Natural killer cell (primary cell): ENCODE measurements around the gene JPH3. TPM values are rescaled to one million over a fixed set of nuclear protein-coding genes. Genes with fewer than 3 reads are reported as not detected.

ENCODE experiments used
- ATAC-seq, 3 donors: fragments of 150-1000 bp in 2 of 3; fragments of 200-7000 bp in 1 of 3; cut with Tn5 transposase; 1 replicate in 1 of 3; 2 replicates in 2 of 3; pipeline ENCODE4 v1.10.0; 2021; ENCODE audit warnings: mild to moderate bottlenecking in 2 of 3, moderate library complexity in 2 of 3
- DNase-seq, 2 donors: peaks; one replicate each; pipeline versions ENCODE4 v3.0.0 to v3.0.0-alpha.2; 2013 to 2021; ENCODE audit warnings: mixed read lengths in 1 of 2
- H3K27ac ChIP-seq: one replicate; pipeline ENCODE4 v1.5.1; 2013; ENCODE audit warnings: mild to moderate bottlenecking, low read length
- H3K27me3 ChIP-seq: one replicate; pipeline ENCODE4 v1.6.1; 2013; ENCODE audit warnings: low read length; ENCODE audit not compliant: control insufficient read depth, insufficient read depth
- H3K36me3 ChIP-seq: one replicate; pipeline ENCODE4 v1.6.1; 2013; ENCODE audit warnings: low read length; ENCODE audit not compliant: control insufficient read depth, insufficient read depth
- H3K4me1 ChIP-seq: one replicate; pipeline ENCODE4 v1.6.1; 2013; ENCODE audit warnings: low read length; ENCODE audit not compliant: control insufficient read depth, insufficient read depth
- H3K4me3 ChIP-seq: one replicate; pipeline ENCODE4 v1.5.1; 2013; ENCODE audit warnings: low read length
- H3K9me3 ChIP-seq: one replicate; pipeline ENCODE4 v1.6.1; 2013; ENCODE audit warnings: low read length; ENCODE audit not compliant: control insufficient read depth, insufficient read depth
- H3K27ac Mint-ChIP-seq, 2 donors: one replicate each; pipeline ENCODE4 v1.8.0; 2022; ENCODE audit warnings: mild to moderate bottlenecking in 2 of 2, mixed read lengths in 2 of 2, moderate library complexity in 1 of 2
- H3K27me3 Mint-ChIP-seq, 2 donors: one replicate each; pipeline ENCODE4 v1.8.0; 2022; ENCODE audit warnings: low read depth in 2 of 2, mixed read lengths in 2 of 2
- H3K36me3 Mint-ChIP-seq: one replicate; pipeline ENCODE4 v1.8.0; 2022; ENCODE audit warnings: mixed read lengths
- H3K4me1 Mint-ChIP-seq, 2 donors: one replicate each; pipeline ENCODE4 v1.8.0; 2022; ENCODE audit warnings: mixed read lengths in 2 of 2
- H3K4me3 Mint-ChIP-seq: one replicate; pipeline ENCODE4 v1.8.0; 2022; ENCODE audit warnings: mild to moderate bottlenecking, moderate library complexity, mixed read lengths
- H3K9me3 Mint-ChIP-seq, 2 donors: one replicate each; pipeline ENCODE4 v1.8.0; 2022; ENCODE audit warnings: mixed read lengths in 2 of 2
- CTCF ChIP-seq: fragments of 200-600 bp; IDR thresholded peaks from one replicate; pipeline ENCODE4 v1.8.0; 2022; ENCODE audit warnings: antibody characterized with exemption
- WGBS: methylation state at CpG from one replicate; pipeline ENCODE4 v1.1.7; 2013; ENCODE audit warnings: missing lambda C conversion rate; ENCODE audit not compliant: insufficient coverage; 5-methylcytosine and 5-hydroxymethylcytosine counted together
- intact Hi-C: fragments of 100-400 bp; cut with micrococcal nuclease; formaldehyde crosslinking; loops from one replicate; pipeline ENCODE4 v1.14.2; 2022
- total RNA-seq, 4 donors: library from RNA; stranded (reverse); fragments of 120-200 nt in 1 of 4; gene quantifications; one replicate each; pipeline versions ENCODE4 v1.2.3 to v1.2.4, GENCODE V29; 2013 to 2022

JPH3 gene
- total RNA-seq, 3 donors from 2014 or later (not counting 1 experiment from before 2014, with no cell fraction given), result not detected

GRCh38 chr16:87642491-87642890 lies 40.2 kb downstream of the JPH3 start:
- no peak for TF ChIP-seq CTCF
- Mint-ChIP-seq H3K9me3 (no peaks in the 10 kb centered on the region), H3K27ac (no peak overlapping the region), H3K36me3 (no peaks in the 10 kb centered on the region), H3K4me3 (no peak overlapping the region), H3K4me1 (no peaks in the 10 kb centered on the region), H3K27me3 (peaks cover 0 to 3% of the 10 kb centered on the region in 2 donors)
- Histone ChIP-seq H3K9me3 (no peaks in the 10 kb centered on the region), H3K27me3 (no peaks in the 10 kb centered on the region), H3K4me3 (no peak overlapping the region), H3K4me1 (no peaks in the 10 kb centered on the region), H3K27ac (no peak overlapping the region), H3K36me3 (no peaks in the 10 kb centered on the region)
- 88% methylated on average over 19 of the region's 19 CpGs for WGBS
- intact Hi-C loops, result no loop called here
- no peak for DNase-seq
- no peak for ATAC-seq

- H3K9me3 Mint-ChIP-seq, result no peaks in the 10 kb centered on the region
Observed at GRCh38 chr16:87644186-87644585, 41.9 kb downstream of the JPH3 start.

DNA sequence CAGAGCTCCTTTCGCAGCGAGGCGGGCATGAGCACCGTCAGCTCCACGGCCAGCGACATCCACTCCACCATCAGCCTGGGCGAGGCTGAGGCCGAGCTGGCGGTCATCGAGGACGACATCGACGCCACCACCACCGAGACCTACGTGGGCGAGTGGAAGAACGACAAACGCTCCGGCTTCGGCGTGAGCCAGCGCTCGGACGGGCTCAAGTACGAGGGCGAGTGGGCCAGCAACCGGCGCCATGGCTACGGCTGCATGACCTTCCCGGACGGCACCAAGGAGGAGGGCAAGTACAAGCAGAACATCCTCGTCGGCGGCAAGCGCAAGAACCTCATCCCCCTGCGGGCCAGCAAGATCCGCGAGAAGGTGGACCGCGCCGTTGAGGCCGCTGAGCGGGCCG lies 42.3 kb downstream of the JPH3 start:
- no peak for DNase-seq
- no peak overlapping the region for H3K4me3 ChIP-seq
- no peak for ATAC-seq
- Mint-ChIP-seq H3K27me3 (peaks cover 0 to 7% of the 10 kb centered on the region in 2 donors), H3K27ac (no peak overlapping the region), H3K4me1 (peaks cover 0 to 5% of the 10 kb centered on the region in 2 donors), H3K4me3 (no peak overlapping the region), H3K36me3 (no peaks in the 10 kb centered on the region), H3K9me3 (no peaks in the 10 kb centered on the region)
- H3K36me3 ChIP-seq, result no peaks in the 10 kb centered on the region
- H3K27me3 ChIP-seq, result no peaks in the 10 kb centered on the region
- no peaks in the 10 kb centered on the region for H3K4me1 ChIP-seq
- no peaks in the 10 kb centered on the region for H3K9me3 ChIP-seq
- WGBS, result 97% methylated on average over 44 of the region's 44 CpGs
- intact Hi-C loops, result no loop called here
- no peak overlapping the region for H3K27ac ChIP-seq
- TF ChIP-seq CTCF, result no peak

More at GRCh38 chr16:87644186-87644585, 41.9 kb downstream of the JPH3 start:
- intact Hi-C loops, result no loop called here
- Mint-ChIP-seq H3K4me1 (peaks cover 0 to 5% of the 10 kb centered on the region in 2 donors), H3K27me3 (peaks cover 0 to 8% of the 10 kb centered on the region in 2 donors), H3K27ac (no peak overlapping the region), H3K4me3 (no peak overlapping the region), H3K36me3 (no peaks in the 10 kb centered on the region)
- no peak for TF ChIP-seq CTCF
- Histone ChIP-seq H3K9me3 (no peaks in the 10 kb centered on the region), H3K27me3 (no peaks in the 10 kb centered on the region), H3K4me1 (no peaks in the 10 kb centered on the region), H3K27ac (no peak overlapping the region), H3K36me3 (no peaks in the 10 kb centered on the region), H3K4me3 (no peak overlapping the region)
- ATAC-seq (no peak), DNase-seq (no peak)
- WGBS, result 94% methylated on average over 35 of the region's 35 CpGs

DNA sequence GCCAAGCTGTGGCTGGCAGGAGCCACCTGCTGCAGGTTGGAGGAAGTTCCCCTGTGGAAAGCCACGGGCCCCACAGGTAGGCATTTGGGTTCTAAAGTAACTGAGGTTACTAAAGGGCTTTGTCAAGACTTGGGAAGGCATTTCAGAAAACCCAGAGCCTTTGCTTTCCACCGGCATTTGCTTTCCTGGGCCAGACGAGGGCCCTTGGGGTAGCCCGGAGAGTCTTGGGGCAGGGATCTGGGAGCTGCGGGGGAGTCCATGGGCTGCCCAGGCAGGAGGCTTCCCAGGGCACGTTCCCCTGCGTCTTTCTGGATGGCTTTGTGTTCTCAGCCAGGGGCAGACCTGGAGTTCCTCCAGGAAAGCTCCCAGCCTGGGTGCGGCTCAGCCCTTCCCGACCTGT lies 43.5 kb downstream of the JPH3 start:
- Mint-ChIP-seq H3K27ac (no peak overlapping the region), H3K4me1 (peaks cover 0 to 10% of the 10 kb centered on the region in 2 donors), H3K9me3 (no peaks in the 10 kb centered on the region), H3K36me3 (no peaks in the 10 kb centered on the region), H3K27me3 (peaks cover 8 to 12% of the 10 kb centered on the region in 2 donors), H3K4me3 (no peak overlapping the region)
- Histone ChIP-seq H3K4me3 (no peak overlapping the region), H3K27ac (no peak overlapping the region), H3K36me3 (no peaks in the 10 kb centered on the region), H3K9me3 (no peaks in the 10 kb centered on the region), H3K27me3 (no peaks in the 10 kb centered on the region), H3K4me1 (no peaks in the 10 kb centered on the region)
- DNase-seq (no peak), ATAC-seq (no peak)
- intact Hi-C loops, result no loop called here
- TF ChIP-seq CTCF, result no peak
- WGBS, result 85% methylated on average over 9 of the region's 9 CpGs
